HTR-8/SVneo (cell line): ENCODE results near the gene ATP6V0A1.
A peak's percentile ranks its signal among the peaks of the same experiment; 100 is the strongest.
"Not testable (repeated sequence)": the region's sequence is repeated elsewhere in the genome, so short reads cannot be mapped to it uniquely, and the experiment has no call there.

ENCODE experiments used
- DNase-seq: peaks from one replicate; pipeline ENCODE4 v3.0.0; 2011; ENCODE audit warnings: low spot score, mixed read lengths; ENCODE audit not compliant: insufficient read length
- FAIRE-seq: peaks from 2 replicates; lab custom pipeline; 2011; peaks lifted over from hg19 to GRCh38; lab: Jason Lieb, UNC

Gene ATP6V0A1

DNA sequence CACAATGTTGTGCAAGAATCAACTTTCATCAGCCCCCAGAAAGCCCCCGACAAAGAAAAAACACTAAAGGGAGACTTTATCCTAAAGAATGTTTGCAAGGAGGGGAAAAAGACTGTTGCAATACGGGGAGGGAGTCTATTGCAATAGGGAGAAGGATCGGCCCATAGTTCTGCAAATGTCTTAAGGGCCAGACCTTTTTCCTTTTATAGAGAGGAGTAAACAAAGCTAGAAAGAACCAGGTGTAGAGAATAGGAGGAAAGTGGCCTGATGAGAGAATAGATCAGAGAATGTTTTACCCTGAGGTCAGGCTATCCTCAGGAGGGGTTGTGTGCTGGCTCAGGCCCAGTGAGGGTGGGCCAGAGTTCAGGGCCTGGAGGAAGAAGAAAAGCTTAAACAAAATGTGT, 26.9 kb upstream of the ATP6V0A1 start:
- FAIRE-seq = no peak
- DNase-seq = no peak

DNA sequence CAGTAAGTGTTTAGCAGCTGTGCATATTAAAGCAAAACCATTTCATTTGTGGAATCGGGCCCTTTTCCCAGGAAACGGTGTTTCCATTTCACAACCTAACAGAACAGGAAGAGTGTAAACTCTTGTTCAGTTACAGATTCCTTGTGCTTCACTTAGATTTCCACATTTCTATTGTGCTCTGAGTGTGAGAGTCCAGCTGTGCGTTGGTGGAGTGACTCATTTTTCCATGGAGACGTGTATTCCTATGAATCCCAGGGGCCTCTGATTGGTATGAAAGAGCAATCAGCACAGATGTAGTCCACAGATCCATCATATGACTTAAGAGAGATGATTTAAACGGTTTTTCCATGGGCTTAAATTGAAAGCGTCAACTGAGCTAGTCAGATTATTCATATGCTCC, 22.3 kb upstream of the ATP6V0A1 start:
- no peak for DNase-seq
- FAIRE-seq = no peak

DNA sequence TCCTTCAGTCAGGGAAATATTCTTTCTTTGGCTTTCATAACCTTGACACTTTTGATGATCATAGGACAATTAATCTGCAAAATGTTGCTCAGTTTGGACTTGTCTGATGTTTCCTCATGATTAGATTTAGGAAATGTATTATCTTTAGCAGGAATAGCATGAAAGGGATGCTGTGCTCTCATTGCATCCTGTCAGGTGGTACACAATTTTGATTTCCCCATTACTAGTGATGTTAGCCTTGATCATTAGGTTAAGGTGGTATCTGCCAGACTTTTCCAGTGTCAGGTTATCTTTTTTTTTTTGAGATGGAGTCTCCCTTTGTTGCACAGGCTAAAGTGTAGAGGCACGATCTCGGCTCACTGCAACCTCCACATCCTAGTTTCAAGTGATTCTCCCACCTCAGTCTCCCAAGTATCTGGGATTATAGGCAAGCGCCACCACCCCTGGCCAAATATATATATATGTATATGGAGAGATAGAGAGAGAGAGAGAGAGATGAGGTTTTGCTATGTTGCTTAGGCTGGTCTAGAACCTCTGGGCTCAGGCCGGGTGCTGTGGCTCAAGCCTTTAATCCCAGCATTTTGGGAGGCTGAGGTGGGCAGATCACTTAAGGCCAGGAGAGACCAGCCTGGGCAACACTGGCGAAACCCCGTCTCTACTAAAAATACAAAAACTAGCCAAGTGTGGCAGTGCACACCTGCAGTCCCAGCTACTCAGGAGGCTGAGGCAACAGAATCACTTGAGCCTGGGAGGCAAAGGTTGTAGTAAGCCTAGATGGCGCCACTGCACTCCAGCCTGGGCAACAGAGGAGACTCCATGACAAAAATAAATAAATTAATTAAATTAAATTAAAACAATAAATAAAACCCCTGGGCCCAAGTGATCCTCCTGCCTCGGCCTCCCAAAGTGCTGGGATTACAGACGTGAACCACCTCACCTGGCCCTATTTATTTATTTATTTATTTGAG, 19.8 kb upstream of the ATP6V0A1 start:
- DNase-seq (no peak), FAIRE-seq (no peak)

DNA sequence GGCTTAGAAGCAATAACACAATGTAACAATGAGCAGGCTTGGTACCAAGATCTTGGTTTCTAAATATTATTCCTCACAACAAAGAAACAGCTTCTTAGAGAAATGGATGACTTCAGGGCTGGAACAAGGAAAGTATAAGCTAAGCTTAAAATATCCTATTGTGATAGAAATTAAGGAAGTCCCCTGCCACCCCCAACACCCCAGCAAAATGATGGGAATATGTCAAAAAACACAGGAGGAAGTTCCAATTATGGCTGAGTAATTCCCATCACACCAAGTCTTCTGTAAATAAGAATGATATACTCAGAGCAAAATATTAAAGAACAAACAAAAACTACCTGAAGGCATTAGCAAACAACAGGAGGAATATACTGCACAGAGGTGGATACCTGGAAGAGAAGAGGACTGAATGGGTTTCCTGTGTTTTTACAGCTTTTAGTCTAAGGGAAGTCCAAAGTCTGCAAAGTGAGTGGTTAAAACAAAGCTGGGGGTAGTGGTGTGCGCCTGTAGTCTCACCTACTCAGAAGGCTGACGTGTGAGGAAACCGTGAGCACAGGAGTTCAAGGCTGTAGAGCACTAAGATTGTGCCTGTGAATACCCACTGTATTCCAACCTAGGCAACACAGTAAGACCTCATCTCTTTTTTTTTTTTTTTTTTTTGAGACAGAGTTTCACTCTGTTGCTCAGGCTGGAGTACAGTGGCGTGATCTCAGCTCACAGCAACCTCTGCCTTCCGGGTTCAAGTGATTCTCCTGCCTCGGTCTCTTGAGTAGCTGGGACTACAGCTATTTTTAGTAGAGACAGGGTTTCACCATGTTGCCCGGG, 17.1 kb upstream of the ATP6V0A1 start:
- no peak for DNase-seq
- no peak for FAIRE-seq

DNA sequence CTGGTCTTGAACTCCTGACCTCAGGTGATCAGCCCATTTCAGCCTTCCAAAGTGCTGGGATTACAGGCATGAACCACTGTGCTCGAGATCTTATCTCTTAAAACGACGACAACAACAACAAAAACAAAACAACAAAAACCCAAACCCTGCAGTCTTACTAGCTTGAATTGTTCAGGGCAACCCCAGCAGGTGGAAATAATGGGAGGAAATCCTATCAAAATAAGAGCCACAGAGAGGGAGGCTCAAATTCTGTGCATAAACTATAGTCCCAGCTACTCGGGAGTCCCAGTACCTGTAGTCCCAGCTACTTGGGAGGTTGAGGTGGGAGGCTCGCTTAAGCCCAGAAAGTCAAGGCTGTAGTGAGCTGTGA, 16.5 kb upstream of the ATP6V0A1 start:
- DNase-seq (no peak), FAIRE-seq (no peak)

DNA sequence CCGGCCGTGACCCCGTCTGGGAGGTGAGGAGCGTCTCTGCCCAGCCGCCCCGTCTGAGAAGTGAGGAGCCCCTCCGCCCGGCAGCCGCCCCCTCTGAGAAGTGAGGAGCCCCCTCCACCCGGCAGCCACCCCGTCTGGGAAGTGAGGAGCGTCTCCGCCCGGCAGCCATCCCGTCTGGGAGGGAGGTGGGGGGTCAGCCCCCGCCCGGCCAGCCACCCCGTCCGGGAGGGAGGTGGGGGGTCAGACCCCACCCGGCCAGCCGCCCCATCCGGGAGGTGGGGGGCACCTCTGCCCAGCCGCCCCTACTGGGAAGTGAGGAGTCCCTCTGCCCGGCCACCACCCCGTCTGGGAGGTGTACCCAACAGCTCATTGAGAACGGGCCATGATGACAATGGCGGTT, 9.5 kb upstream of the ATP6V0A1 start:
- DNase-seq, FAIRE-seq: not testable (repeated sequence)

DNA sequence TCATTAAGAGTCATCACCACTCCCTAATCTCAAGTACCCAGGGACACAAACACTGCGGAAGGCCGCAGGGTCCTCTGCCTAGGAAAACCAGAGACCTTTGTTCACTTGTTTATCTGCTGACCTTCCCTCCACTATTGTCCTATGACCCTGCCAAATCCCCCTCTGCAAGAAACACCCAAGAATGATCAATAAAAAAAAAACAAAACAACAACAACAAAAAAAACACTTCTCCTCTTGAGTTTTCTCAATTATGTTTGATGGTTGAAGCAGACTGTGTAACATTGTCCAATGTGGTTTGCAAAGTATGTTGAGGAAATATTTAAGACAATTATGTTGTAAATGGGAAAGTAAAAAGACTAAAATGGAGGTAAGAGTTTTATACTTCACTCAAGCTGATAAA, 8.8 kb upstream of the ATP6V0A1 start:
- not testable (repeated sequence) for FAIRE-seq, DNase-seq

DNA sequence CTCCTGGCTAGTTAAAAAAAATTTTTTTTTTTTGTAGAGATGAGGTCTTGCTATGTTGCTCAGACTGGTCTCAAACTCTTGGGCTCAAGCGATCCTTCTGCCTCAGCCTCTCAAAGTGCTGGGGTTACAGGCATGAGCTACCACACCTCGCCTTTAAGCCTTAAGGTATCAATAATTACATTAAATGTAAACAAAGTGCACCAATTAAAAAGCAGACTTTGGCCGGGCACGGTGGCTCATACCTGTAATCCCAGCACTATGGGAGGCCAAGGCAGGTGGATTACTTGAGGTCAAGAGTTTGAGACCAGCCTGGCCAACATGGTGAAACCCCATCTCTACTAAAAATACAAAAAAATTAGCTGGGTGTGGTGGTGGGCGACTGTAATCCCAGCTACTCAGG, 7.4 kb upstream of the ATP6V0A1 start:
- not testable (repeated sequence) for DNase-seq, FAIRE-seq

DNA sequence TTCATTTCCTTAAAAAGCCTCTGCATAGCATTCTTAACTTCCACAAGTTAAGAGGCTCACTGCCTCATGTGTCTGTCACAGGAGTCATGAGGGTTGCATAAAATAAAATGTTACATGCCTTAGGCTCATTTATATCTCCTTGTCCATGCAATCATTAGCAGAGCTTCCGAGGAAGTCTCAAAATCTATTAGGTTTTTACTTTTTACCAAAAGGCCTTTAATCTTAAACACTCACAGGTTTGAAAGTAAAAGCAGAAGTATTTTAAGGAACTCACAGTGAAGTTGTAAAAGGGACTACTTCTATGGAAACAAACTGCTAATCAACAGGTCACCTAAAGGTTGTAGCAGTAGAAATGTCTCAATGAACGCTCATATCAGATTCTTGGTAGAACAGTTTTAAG, 5.2 kb upstream of the ATP6V0A1 start:
- FAIRE-seq (no peak), DNase-seq (no peak)

DNA sequence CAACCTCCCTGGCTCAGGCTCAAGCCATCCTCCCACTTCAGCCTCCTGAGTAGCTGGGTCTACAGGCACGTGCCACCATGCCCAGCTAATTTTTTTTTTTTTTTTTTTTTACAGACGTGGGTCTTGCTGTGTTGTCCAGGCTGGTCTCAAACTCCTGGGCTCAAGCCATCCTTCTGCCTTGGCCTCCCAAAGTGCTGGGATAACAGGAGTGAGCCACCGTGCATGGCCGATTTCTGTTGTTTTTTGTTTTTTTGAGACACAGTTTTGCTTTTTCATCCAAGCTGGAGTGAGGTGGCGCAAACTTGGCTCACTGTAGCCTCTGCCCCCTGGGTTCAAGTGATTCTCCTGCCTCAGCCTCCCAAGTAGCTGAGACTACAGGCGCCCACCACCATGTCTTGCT, 3.7 kb upstream of the ATP6V0A1 start:
- FAIRE-seq, DNase-seq: not testable (repeated sequence)

DNA sequence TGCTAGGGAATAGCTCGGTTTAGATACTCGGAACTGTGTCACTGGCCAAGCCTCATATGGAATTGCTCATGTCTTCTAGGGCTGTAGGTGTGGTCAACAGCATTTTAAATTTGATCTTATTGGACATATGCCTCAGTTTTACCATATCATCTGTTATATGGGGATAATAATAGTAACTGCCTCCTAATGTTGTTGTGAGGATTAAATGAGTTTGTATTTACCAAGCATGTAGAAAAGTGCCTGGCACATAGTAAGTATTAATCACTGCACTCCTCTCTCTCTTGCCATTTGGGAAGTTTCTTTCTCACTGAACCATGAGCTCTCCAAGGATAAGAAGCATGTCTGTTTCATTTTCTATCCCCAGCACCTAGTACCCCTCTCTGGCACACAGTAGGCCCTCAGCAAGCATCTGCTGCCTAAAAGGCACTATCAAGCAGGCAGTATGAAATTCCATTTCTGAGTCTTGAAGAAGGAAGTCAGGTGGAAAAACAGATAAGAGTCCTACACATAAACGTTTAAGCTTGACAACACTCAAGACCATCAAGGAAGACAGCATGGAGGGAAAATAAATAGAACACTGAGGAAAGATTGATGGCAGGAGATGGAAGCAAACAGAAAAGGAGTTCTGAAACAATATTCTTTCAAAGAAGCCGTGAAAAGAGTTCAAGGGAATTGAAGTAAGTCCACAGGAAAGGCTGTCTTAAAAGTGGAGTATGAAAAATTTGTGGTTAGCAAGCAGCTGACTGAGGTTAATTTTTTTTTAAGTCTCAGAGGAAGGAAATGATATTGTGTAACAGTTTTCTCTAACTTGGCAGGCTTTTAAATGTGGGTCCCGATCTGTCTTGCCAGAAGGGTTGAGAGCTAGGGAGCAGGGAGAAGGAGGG, 2.2 kb upstream of the ATP6V0A1 start:
- no peak for FAIRE-seq
- DNase-seq = peak; percentile 64

DNA sequence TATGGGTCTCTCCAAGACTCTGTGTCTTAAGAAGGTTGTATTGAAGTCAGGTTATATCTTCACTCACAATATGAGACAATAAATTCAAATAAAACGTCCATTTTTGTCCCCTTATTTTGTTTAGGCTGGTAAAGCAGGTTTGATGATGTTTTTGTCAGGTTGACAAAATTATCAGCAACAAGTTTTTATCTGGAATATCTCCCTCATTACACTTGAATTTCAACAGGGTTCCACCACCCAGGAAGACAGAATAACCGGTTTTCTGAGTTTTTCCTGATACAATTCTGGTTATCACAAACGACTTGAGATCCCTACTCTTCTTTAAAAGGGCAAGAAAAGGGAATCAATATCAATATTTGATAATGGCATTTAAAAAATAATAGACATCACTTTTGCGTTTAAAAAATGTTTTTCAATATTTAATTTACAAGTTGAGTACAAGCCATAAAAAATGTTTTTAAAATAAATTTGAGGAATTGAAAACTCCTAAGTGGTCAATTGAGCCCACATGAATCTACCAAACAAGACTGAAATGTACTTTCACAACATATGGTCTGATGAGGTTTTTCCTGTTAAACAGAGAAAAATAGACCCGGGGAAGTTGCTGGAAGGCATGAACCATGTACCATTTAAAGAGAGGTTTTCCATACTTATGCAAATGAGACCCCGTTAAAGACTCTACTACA, 1.4 kb upstream of the ATP6V0A1 start:
- no peak for DNase-seq
- FAIRE-seq = no peak

DNA sequence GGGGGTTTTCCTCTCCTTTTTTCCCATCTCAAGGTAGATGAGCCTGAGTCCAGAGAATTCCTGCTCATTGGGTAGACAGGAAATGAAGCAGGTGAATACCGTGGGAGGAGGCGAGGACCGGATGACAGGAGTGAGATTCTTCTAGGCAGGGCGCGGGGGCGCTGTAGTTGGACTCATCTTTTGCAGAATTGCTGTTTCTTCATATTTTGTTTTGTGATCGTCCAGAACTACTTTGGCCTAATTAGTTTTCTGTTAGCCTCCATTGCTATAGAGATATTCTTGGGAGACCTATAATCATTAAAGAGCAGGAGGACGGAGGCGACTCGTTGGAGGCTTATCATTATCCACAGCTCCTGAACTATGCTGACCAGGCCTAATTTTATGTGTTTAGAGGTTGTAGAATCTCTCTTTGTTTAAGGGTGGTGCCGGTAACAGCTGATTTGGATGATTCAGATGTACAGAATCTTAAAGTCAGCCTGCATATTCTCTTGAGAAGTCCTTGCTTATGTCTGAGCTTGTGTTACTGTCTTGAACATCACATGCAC, 650 bp downstream of the ATP6V0A1 start:
- FAIRE-seq (no peak), DNase-seq (peak; percentile 49)

DNA sequence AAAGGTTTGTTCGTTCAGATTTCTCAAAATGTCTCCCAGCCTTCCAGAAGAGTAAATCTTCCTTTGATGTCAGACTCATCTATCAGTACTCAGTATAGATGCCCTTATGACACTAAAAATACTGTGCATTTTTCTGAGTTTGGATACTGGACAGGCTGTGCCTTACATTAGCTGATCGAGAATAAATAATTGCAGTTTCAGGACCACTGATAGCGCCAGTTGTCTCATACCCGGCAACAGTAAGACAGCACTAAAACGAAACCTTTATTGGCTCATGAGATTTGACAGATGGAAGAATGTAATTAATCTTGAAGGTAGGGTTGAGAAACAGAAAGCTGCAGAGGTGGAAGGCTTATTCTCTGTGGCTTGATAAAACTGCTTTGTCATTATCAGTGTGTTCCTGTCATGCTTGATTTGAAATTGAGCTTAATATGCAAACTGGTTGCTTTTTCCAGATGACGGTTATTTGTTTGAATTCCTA, 1.2 kb downstream of the ATP6V0A1 start:
- FAIRE-seq (peak; percentile 28), DNase-seq (peak; percentile 53)

DNA sequence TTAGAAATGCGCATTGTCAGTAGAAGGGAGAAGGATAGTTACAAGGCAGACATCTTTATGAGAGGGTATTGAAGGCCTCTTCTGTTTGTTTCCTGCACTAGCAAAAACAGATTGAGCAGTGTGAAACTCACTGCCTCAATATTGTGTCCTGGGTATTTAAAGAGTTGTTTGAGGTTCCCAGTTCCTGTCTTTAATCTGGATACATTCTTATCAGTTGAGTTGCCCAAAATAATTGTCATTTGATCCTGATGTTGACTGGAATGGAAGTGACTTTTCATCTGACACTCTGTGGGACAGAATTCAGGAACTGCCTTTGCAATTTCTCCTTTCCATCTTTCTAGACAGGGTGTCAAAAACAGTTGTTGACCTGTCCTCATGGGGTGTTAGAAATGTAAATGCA, 1.7 kb downstream of the ATP6V0A1 start:
- FAIRE-seq (no peak), DNase-seq (no peak)

DNA sequence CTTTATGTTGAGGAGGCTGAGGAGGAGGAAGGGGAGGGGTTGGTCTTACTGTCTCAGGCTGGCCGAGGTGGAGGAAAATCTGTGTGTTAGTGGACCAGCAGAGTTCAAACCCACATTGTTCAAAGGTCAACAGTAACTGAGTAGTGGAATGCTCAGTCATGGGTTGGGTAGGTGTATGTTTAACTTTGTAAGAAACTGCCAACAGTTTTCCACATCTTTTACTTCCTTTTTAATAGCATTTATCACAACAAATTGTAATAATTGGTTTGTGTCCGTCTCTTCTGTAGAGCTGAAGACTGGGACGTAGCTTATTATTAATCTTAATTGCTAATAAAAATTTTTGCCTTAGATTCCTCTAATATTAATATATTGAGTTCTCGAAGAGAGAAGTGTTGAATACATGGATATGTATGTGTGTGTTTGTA, 5.3 kb downstream of the ATP6V0A1 start:
- FAIRE-seq (no peak), DNase-seq (no peak)

DNA sequence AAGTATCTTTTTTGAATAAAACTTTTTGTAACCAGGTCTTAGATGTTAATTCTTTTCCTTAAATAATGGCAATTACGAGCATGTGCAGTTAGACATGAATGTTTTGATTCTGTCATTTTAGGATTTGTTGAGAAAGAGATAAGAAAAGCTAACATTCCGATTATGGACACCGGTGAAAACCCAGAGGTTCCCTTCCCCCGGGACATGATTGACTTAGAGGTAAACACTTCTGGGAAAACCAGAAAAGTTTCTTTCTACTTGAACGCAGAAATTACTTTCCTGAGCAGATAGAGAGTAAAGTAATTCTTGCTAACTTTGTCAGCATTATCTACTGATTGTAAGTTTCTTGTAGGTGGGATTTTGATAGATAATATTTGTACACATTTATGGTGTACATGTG, 9.2 kb downstream of the ATP6V0A1 start:
- FAIRE-seq = no peak

DNA sequence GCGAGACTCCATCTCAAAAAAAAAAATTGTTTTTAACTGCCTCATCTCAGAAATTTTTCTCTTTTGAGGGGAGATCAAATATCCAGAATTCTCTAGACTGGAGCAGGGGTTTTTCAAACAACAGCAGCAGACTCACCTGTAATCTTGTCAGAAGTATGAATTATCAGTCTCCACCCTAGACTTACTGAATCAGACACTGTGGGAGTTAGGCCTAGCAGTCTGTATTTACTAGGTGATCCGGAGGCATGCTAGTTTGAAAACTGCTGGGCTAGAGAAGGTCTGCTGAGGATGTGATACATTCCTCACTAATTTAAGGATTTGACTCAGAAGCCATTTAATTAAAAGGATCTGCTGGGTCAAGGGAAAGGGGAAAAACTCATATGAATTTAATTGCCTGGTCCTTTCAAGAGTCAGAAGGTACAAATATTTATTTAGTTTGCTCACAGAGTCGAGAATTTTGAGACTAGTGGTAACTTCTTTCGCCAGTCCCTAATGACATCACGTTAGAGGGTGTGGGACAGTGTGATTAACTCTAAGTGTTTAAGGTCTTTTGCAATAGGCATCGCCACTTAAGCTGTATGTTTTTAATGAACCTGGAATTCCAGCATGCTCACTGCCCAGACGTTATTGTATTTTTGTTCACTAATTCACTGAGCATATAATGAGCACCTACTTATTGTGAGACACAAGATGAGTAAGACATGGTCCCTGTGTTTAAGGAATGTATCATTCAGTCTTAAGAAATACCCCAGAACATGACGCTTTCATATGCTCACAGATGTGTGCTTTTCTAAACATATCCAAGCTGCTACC, 14.2 kb downstream of the ATP6V0A1 start:
- peak; percentile 28 for FAIRE-seq
- DNase-seq = no peak

More for the DNA sequence above, 9.2 kb downstream of the ATP6V0A1 start:
- no peak for DNase-seq
